Measurements from ENCODE around the gene PRKRIP1.
"Not testable (repeated sequence)": the region's sequence is repeated elsewhere in the genome, so short reads cannot be mapped to it uniquely, and the experiment has no call there.

Gene PRKRIP1

DNA sequence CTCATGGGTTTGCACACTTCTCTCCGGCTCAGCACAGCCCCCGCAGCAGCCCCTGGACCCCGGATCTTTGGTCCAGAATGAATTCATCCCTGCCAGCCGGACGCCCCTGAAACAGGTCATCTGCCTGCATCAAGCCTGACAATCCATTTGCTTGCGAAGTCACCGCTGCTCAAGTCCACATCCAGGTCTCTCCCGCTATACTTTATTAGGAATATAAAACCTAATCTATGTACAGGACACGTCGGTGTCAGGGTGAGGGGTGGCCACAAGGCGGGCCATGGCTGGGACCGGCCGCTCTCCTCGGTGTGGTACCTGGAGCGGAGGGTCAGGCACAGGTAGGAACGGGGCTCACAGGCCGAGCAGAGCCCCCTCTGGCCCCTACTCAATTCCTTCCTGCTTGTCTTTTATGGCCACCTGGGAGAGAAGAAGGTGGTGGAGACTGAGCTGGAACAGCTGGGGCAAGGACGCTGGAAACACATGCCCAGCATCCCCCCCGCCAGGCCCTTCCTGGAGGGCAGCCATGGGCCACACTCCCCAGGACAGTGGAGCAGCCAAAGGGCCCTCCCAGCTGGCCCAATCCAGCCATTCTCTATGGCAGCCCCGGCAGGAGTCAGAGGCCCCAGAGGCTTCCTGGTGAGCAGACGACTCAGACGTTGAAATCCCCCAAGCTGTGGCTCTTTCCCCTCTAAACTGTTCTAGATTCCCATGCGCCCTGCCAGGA lies 77.3 kb downstream of the PRKRIP1 start:
- H3K9me3 ChIP-seq (ENCODE audit: low read length) = no peaks in the 10 kb centered on the region
- H3K4me1 ChIP-seq (ENCODE audit: insufficient read depth, low read length) = no peaks in the 10 kb centered on the region
- H2AFZ ChIP-seq (ENCODE audit: low read depth, low read length) = no peak overlapping the region
- peaks cover 42% of the 10 kb centered on the region for H3K36me3 ChIP-seq (ENCODE audit: insufficient read depth, low read length)
- H3K27me3 ChIP-seq (ENCODE audit: insufficient read depth, low read length) = no peaks in the 10 kb centered on the region
- no peak overlapping the region for H3K4me3 ChIP-seq (ENCODE audit: low read length)

DNA sequence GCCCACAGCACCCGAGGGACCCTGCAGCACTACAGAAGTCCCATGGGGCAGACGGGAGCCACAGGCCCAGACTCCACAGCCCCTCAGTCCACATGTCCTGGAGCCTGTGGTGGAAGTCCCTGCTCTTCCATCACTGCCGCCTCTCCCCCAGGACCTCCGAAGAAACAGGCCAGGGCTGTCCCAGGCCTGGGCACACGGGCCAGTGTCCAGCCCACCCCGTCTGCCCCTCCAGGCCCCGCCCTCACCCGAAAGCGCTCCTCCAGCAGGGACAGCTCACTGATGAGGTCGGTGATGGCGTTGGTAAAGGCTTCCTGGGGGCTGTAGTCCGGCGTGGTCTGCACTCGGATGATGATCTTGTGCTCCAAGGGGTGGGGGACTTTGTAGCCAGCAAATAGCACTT lies 78.0 kb downstream of the PRKRIP1 start:
- H3K36me3 ChIP-seq (ENCODE audit: insufficient read depth, low read length) = peaks cover 35% of the 10 kb centered on the region
- H3K27me3 ChIP-seq (ENCODE audit: insufficient read depth, low read length); H3K9me3 ChIP-seq (ENCODE audit: low read length); H2AFZ ChIP-seq (ENCODE audit: low read depth, low read length); H3K4me1 ChIP-seq (ENCODE audit: insufficient read depth, low read length); H3K4me3 ChIP-seq (ENCODE audit: low read length): not testable (repeated sequence)

- H3K9me3 ChIP-seq (ENCODE audit: low read length); H3K4me3 ChIP-seq (ENCODE audit: low read length); H2AFZ ChIP-seq (ENCODE audit: low read depth, low read length); H3K27me3 ChIP-seq (ENCODE audit: insufficient read depth, low read length); H3K4me1 ChIP-seq (ENCODE audit: insufficient read depth, low read length): not testable (repeated sequence)
- peaks cover 27% of the 10 kb centered on the region for H3K36me3 ChIP-seq (ENCODE audit: insufficient read depth, low read length)
These were observed 78.7 kb downstream of the PRKRIP1 start for GRCh38 chr7:102474736-102475435.

Data from neuron (in vitro differentiated cells).